Trophoblast cell (in vitro differentiated cells and primary cell): ENCODE measurements around the gene NAA15.
A peak's percentile ranks its signal among the peaks of the same experiment; 100 is the strongest.

ENCODE experiments used
- DNase-seq, 2 donors: peaks; one replicate each; pipeline ENCODE4 v3.0.0-alpha.2; 2016
- H2AFZ ChIP-seq: 2 replicates; pipeline ENCODE4 v1.6.1; 2013; ENCODE audit warnings: low read length, moderate library complexity, mild to moderate bottlenecking; ENCODE audit not compliant: insufficient read depth, poor library complexity
- H2AK5ac ChIP-seq: 2 replicates; pipeline ENCODE4 v1.6.1; 2013; ENCODE audit warnings: mild to moderate bottlenecking, low read length
- H2BK120ac ChIP-seq: 2 replicates; pipeline ENCODE4 v1.6.1; 2013; ENCODE audit warnings: low read length, mild to moderate bottlenecking, moderate library complexity; ENCODE audit not compliant: insufficient read depth, poor library complexity
- H2BK12ac ChIP-seq: 2 replicates; pipeline ENCODE4 v1.6.1; 2013; ENCODE audit warnings: mild to moderate bottlenecking, low read length, moderate library complexity
- H2BK5ac ChIP-seq: 2 replicates; pipeline ENCODE4 v1.6.1; 2013; ENCODE audit warnings: low read length, low read depth, moderate library complexity, mild to moderate bottlenecking; ENCODE audit not compliant: poor library complexity
- H3K14ac ChIP-seq: 2 replicates; pipeline ENCODE4 v1.6.1; 2013; ENCODE audit warnings: mild to moderate bottlenecking, low read length
- H3K18ac ChIP-seq: 2 replicates; pipeline ENCODE4 v1.6.1; 2013; ENCODE audit warnings: mild to moderate bottlenecking, low read length
- H3K23ac ChIP-seq: 2 replicates; pipeline ENCODE4 v1.6.1; 2013; ENCODE audit warnings: low read length
- H3K27ac ChIP-seq: 2 replicates; pipeline ENCODE4 v1.5.1; 2013; ENCODE audit warnings: low read depth, mild to moderate bottlenecking, inconsistent platforms, low read length, moderate library complexity
- H3K27me3 ChIP-seq: 2 replicates; pipeline ENCODE4 v1.6.1; 2013; ENCODE audit warnings: inconsistent platforms, mild to moderate bottlenecking, low read length, moderate library complexity; ENCODE audit not compliant: insufficient read depth
- H3K36me3 ChIP-seq, 2 experiments: 1 replicate in 1 of 2; 2 replicates in 1 of 2; pipeline ENCODE4 v1.6.1; 2013; ENCODE audit warnings: low read length in 2 of 2, mild to moderate bottlenecking in 2 of 2, moderate library complexity in 1 of 2; ENCODE audit not compliant: insufficient read depth in 2 of 2, control insufficient read depth in 1 of 2
- H3K4ac ChIP-seq: 2 replicates; pipeline ENCODE4 v1.6.1; 2013; ENCODE audit warnings: low read depth, mild to moderate bottlenecking, low read length, moderate library complexity
- H3K4me1 ChIP-seq, 2 experiments: 1 replicate in 1 of 2; 2 replicates in 1 of 2; pipeline ENCODE4 v1.6.1; 2013; ENCODE audit warnings: low read length in 2 of 2, mild to moderate bottlenecking in 2 of 2, moderate library complexity in 1 of 2; ENCODE audit not compliant: insufficient read depth in 2 of 2, control insufficient read depth in 1 of 2
- H3K4me2 ChIP-seq: 2 replicates; pipeline ENCODE4 v1.6.1; 2013; ENCODE audit warnings: inconsistent platforms, mild to moderate bottlenecking, low read length, moderate library complexity
- H3K4me3 ChIP-seq: 2 replicates; pipeline ENCODE4 v1.5.1; 2013; ENCODE audit warnings: mild to moderate bottlenecking, low read depth, low read length, inconsistent platforms
- H3K79me1 ChIP-seq: one replicate; pipeline ENCODE4 v1.6.1; 2013; ENCODE audit warnings: low read length
- H3K79me2 ChIP-seq: 2 replicates; pipeline ENCODE4 v1.6.1; 2013; ENCODE audit warnings: low read length, mild to moderate bottlenecking; ENCODE audit not compliant: control insufficient read depth, insufficient read depth, poor library complexity
- H3K9ac ChIP-seq: 2 replicates; pipeline ENCODE4 v1.6.1; 2013; ENCODE audit warnings: mild to moderate bottlenecking, low read length
- H3K9me3 ChIP-seq: 2 replicates; pipeline ENCODE4 v1.6.1; 2013; ENCODE audit warnings: low read depth, mild to moderate bottlenecking, control low read depth, inconsistent platforms, low read length; ENCODE audit not compliant: insufficient read depth
- H4K12ac ChIP-seq: 2 replicates; pipeline ENCODE4 v1.6.1; 2013; ENCODE audit warnings: low read depth, mild to moderate bottlenecking, low read length, moderate library complexity
- H4K8ac ChIP-seq: 2 replicates; pipeline ENCODE4 v1.6.1; 2013; ENCODE audit warnings: low read depth, mild to moderate bottlenecking, low read length, moderate library complexity
- H4K91ac ChIP-seq: one replicate; pipeline ENCODE4 v1.6.1; 2013; ENCODE audit warnings: low read depth, mild to moderate bottlenecking, low read length, moderate library complexity
- WGBS: extraction: QIAGEN DNeasy Blood & Tissue Kit; methylation state at CpG from one replicate; pipeline ENCODE4 v1.1.7; 2013; ENCODE audit warnings: missing lambda C conversion rate; ENCODE audit not compliant: insufficient read length, insufficient coverage; ENCODE audit errors: extremely low coverage; 5-methylcytosine and 5-hydroxymethylcytosine counted together

NAA15 gene

DNA sequence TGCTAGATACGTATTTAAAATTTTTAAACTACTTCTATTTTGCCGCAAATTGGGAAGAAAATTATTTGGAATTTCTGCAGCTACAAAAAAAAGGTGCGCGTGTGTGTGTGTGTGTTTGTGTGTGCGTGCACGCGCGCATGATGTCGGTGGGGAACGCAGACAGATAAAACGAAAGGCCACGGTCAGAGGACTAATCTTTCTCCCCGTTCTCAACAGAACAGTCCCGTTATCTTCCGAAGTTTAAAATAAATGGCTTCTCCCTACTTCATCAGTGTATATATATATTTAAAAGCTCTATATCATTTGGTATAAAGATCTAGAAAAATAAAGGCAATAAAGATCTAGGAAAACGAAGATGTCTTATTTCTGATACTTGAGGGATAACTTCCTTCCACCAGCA, 22.8 kb upstream of the NAA15 start:
- Histone ChIP-seq H3K27ac (no peak overlapping the region), H3K14ac (no peak overlapping the region), H4K8ac (no peak overlapping the region), H3K9me3 (peaks cover 1% of the 10 kb centered on the region), H2BK120ac (no peak overlapping the region), H3K27me3 (peaks cover 22% of the 10 kb centered on the region), H3K4me3 (no peak overlapping the region), H2BK5ac (no peak overlapping the region), H3K36me3 (no peaks in the 10 kb centered on the region), H4K91ac (no peak overlapping the region), H3K4ac (no peak overlapping the region), H3K18ac (no peak overlapping the region), H3K9ac (no peak overlapping the region), H2AFZ (no peak overlapping the region), H3K23ac (no peak overlapping the region), H4K12ac (no peak overlapping the region), H3K4me2 (no peak overlapping the region), H2AK5ac (no peak overlapping the region), H2BK12ac (no peak overlapping the region), H3K79me2 (no peaks in the 10 kb centered on the region), H3K79me1 (no peaks in the 10 kb centered on the region), H3K4me1 (peaks cover 6 to 12% of the 10 kb centered on the region in 2 experiments)
- no CpG with 5 or more reads among the region's 16 CpGs for WGBS
- no peak for DNase-seq

DNA sequence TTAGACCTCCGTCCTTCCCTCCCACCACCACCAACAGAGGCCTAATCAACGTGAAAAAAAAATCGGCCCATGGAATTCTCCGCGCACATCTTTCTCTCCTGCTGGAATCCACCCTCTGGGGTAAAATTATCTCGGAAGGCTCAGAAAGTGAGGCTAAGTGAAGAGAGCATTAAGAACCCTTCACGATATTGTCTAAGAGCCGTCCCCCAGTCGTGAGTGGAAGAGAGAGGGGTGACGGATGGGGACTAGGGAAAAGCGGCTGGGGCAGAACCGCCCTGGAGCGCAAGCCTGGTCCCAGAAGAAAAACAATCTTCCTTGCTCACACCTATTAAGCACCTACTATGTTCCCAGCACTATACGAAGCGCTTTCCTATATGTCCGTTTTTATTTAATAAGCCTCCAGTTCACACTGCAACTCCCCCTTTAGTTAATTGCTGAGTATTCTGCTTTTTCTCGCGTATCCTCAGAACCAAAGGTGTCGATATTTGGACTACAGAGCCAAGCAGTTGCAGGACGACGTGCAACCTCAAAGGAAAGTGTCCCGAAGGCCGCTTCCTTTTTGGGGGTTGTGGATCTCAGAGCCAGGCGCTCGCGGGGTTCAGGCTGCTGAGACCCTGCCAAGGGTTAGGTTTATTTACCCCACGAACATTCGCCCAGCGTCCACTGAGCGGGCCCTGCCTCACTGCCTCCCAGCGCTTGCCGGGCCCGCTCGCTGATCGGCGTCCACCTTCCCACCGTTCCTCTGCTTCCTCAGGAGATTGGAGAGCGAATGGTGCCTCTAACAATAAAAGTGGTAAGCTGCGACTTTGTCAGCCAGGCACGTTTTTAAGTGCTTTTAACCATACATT, 22.2 kb upstream of the NAA15 start:
- Histone ChIP-seq H3K9ac (no peak overlapping the region), H3K4me2 (peak overlapping the region; percentile 62), H3K27ac (no peak overlapping the region), H3K36me3 (no peaks in the 10 kb centered on the region), H3K4ac (no peak overlapping the region), H3K4me1 (peaks cover 6 to 12% of the 10 kb centered on the region in 2 experiments), H2AFZ (peak overlapping the region; percentile 59), H3K9me3 (peaks cover 1% of the 10 kb centered on the region), H4K91ac (no peak overlapping the region), H4K8ac (no peak overlapping the region), H2BK12ac (no peak overlapping the region), H4K12ac (no peak overlapping the region), H3K14ac (no peak overlapping the region), H2BK5ac (no peak overlapping the region), H3K79me2 (no peaks in the 10 kb centered on the region), H2BK120ac (no peak overlapping the region), H2AK5ac (no peak overlapping the region), H3K79me1 (no peaks in the 10 kb centered on the region), H3K23ac (no peak overlapping the region), H3K18ac (no peak overlapping the region), H3K4me3 (no peak overlapping the region), H3K27me3 (peaks cover 22% of the 10 kb centered on the region)
- no peak for DNase-seq
- WGBS = no CpG with 5 or more reads among the region's 40 CpGs

DNA sequence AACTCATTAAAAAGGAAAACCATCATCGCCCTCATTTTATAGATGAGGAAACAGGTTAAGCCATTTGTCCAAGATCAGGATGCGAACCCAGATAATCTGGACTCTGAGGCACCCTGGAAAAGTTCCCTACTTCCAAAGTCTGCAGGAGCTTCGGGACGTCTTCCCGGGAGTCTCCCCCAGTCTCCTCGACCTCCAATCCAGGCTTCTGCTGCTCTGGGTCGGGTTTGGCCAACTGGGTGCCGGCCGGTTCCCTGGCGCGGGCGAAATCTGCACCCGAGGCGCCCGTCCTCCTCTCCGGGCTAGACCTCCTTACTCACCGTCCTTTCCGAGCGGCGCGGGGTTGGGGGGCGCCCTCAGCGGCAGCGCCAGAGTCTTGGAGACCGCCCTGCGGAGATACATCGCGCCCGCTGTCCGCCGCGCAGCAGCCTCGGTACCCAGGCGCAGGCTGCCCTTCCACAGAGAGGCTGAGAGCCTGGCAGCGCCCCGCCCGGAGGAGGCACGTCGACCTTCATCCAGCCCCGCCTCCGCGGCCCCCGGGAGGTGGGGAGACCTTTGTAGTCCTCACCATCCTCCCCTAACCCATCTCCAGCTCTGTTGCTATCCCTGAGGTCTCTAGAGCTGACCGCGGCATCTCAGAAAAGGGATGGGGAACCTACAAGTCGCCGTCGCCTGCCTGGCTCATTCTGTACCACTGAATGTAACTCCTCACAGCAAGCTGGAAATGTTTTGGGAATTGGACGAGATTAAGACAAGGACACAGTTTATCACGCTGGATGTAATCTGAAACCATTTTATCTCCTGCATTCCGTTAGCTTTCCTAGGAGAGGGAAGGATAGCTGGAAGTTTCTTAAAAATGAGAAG, 21.3 kb upstream of the NAA15 start, which contains the start of gene MGARP:
MGARP (minus strand) TSS at position 466 of the 861 bp plus-strand sequence; CDS start at position 399, 67 bp downstream.
- Histone ChIP-seq H3K14ac (no peak within 1 kb of the TSS), H3K4me1 (peaks cover 6 to 12% of the 10 kb centered on the region in 2 experiments), H3K9me3 (peaks cover 1% of the 10 kb centered on the region), H3K4me2 (peak within 1 kb of the TSS; percentile 62), H3K79me1 (no peaks in the 10 kb centered on the region), H3K4ac (no peak within 1 kb of the TSS), H2BK12ac (no peak within 1 kb of the TSS), H3K23ac (no peak within 1 kb of the TSS), H3K9ac (no peak within 1 kb of the TSS), H3K27ac (no peak within 1 kb of the TSS), H4K12ac (no peak within 1 kb of the TSS), H2BK120ac (no peak within 1 kb of the TSS), H3K18ac (no peak within 1 kb of the TSS), H3K79me2 (no peaks in the 10 kb centered on the region), H2AK5ac (no peak within 1 kb of the TSS), H3K36me3 (no peaks in the 10 kb centered on the region), H2BK5ac (no peak within 1 kb of the TSS), H3K27me3 (peaks cover 22% of the 10 kb centered on the region), H3K4me3 (peak within 1 kb of the TSS; percentile 14), H4K91ac (no peak within 1 kb of the TSS), H4K8ac (no peak within 1 kb of the TSS), H2AFZ (peak within 1 kb of the TSS; percentile 59)
- DNase-seq = peak in 1 of 2 donors; percentile 34
- no CpG with 5 or more reads among the region's 51 CpGs for WGBS

DNA sequence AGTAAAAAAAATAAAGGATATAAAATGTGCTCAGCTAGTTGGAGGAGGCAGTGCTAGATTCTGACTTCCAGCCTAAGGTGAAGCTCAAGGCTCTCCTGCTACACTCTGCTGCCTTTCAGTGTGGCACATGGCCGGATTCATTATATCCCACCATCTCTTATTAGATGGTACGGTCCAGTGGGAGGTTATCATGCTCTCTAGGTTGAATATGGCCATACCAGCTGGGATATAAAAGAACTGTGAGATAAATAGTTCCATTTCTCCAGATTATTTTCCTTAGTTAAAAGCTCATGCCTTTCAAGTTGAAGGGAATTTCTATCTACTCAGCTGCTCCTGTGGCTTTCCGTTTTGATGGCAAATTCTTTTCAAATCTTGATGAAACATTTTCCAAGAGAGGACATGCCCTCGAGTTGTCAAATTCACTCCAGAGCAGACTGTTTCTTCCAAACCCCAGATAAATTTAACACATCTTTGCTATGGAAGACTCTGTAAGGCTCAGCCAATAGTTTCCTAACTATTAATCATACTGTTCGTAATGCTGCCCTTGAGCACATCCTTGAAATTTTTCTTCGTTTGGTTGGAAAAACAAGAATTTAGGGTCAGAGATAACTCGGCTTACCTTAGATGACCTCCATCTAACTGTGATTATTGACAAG, 19.1 kb upstream of the NAA15 start:
- Histone ChIP-seq H3K4me2 (no peak overlapping the region), H4K8ac (no peak overlapping the region), H3K18ac (no peak overlapping the region), H2BK5ac (no peak overlapping the region), H2AFZ (no peak overlapping the region), H4K12ac (no peak overlapping the region), H2BK120ac (no peak overlapping the region), H3K23ac (no peak overlapping the region), H3K4me1 (peaks cover 6 to 12% of the 10 kb centered on the region in 2 experiments), H3K27ac (no peak overlapping the region), H3K4ac (no peak overlapping the region), H3K9ac (no peak overlapping the region), H3K14ac (no peak overlapping the region), H2AK5ac (no peak overlapping the region), H2BK12ac (no peak overlapping the region), H3K4me3 (no peak overlapping the region), H3K79me2 (no peaks in the 10 kb centered on the region), H4K91ac (no peak overlapping the region), H3K79me1 (no peaks in the 10 kb centered on the region), H3K27me3 (peaks cover 22% of the 10 kb centered on the region), H3K9me3 (peaks cover 1% of the 10 kb centered on the region), H3K36me3 (no peaks in the 10 kb centered on the region)
- no CpG with 5 or more reads among the region's 7 CpGs for WGBS
- peak; percentile 48 to 91 for DNase-seq
